Astrocyte of the spinal cord (primary cell): ENCODE results near the gene RABGAP1L.

Experiments
- DNase-seq: peaks from one replicate; pipeline ENCODE4 v3.0.0; 2011; ENCODE audit warnings: low read depth, low spot score
- H3K4me3 ChIP-seq: 2 replicates; pipeline ENCODE4 v1.5.1; 2011; ENCODE audit warnings: low read depth, mild to moderate bottlenecking, low read length, moderate library complexity
- CTCF ChIP-seq: IDR thresholded peaks from 2 replicates; pipeline ENCODE4 v1.5.1; 2012; ENCODE audit warnings: low read depth, mild to moderate bottlenecking, low read length, inconsistent platforms
- in situ Hi-C: cut with HindIII; loops from 2 replicates; pipeline ENCODE4 v1.10.0; 2017; ENCODE audit warnings: low sequenced_read_pairs

RABGAP1L gene

GRCh38 chr1:174663358-174663757 is 504.0 kb downstream of the RABGAP1L start:
- no peak for TF ChIP-seq CTCF
- no peak overlapping the region for H3K4me3 ChIP-seq
- DNase-seq = no peak
- in situ Hi-C loops = no loop called here

- no peak for TF ChIP-seq CTCF
Measured at GRCh38 chr1:174666248-174666647, 506.9 kb downstream of the RABGAP1L start.

GRCh38 chr1:174671826-174672225 is 512.5 kb downstream of the RABGAP1L start:
- H3K4me3 ChIP-seq = no peak overlapping the region
- TF ChIP-seq CTCF = no peak
- in situ Hi-C loops = no loop called here
- DNase-seq = no peak

More at GRCh38 chr1:174666248-174666647, 506.9 kb downstream of the RABGAP1L start:
- no peak for DNase-seq
- H3K4me3 ChIP-seq = no peak overlapping the region
- in situ Hi-C loops = no loop called here

GRCh38 chr1:174676856-174677255 is 517.5 kb downstream of the RABGAP1L start:
- no peak overlapping the region for H3K4me3 ChIP-seq
- no peak for TF ChIP-seq CTCF
- no peak for DNase-seq
- in situ Hi-C loops = no loop called here

- TF ChIP-seq CTCF = no peak
- in situ Hi-C loops = no loop called here
- no peak overlapping the region for H3K4me3 ChIP-seq
- DNase-seq = no peak
Measured at GRCh38 chr1:174678657-174679056, 519.3 kb downstream of the RABGAP1L start.

- DNase-seq = no peak
- TF ChIP-seq CTCF = no peak
- no peak overlapping the region for H3K4me3 ChIP-seq
- in situ Hi-C loops = no loop called here
Measured at GRCh38 chr1:174680101-174680500, 520.8 kb downstream of the RABGAP1L start.
